Suprapubic skin (tissue), 4 donors: ENCODE measurements around the gene LRMDA. TPM values are rescaled to one million over a fixed set of nuclear protein-coding genes. Genes with fewer than 3 reads are reported as not detected.

Source experiments
- DNase-seq, 2 donors: peaks; one replicate each; pipeline ENCODE4 v3.0.0-alpha.2; 2019; ENCODE audit warnings: low spot score in 2 of 2
- H3K27ac ChIP-seq: fragments of 200-600 bp; sonication (generic); one replicate; pipeline ENCODE4 v1.5.1; 2019
- H3K27me3 ChIP-seq: fragments of 200-600 bp; sonication (generic); one replicate; pipeline ENCODE4 v1.5.1; 2019
- H3K36me3 ChIP-seq: fragments of 200-600 bp; sonication (generic); one replicate; pipeline ENCODE4 v1.5.1; 2019
- H3K4me1 ChIP-seq: fragments of 200-600 bp; sonication (generic); one replicate; pipeline ENCODE4 v1.5.1; 2019
- H3K4me3 ChIP-seq: fragments of 200-600 bp; sonication (generic); one replicate; pipeline ENCODE4 v1.5.1; 2019; ENCODE audit warnings: mild to moderate bottlenecking
- H3K9me3 ChIP-seq: fragments of 200-600 bp; sonication (generic); one replicate; pipeline ENCODE4 v1.5.1; 2019
- EP300 ChIP-seq: sonication (generic); formaldehyde crosslinking; IDR thresholded peaks from one replicate; pipeline ENCODE4 v1.6.1; 2017; ENCODE audit warnings: antibody characterized with exemption
- POLR2A ChIP-seq, 2 donors: fragments of 450-650 bp; IDR thresholded peaks; one replicate each; pipeline ENCODE4 v1.6.1; 2017; ENCODE audit warnings: antibody characterized with exemption in 2 of 2, mild to moderate bottlenecking in 2 of 2, moderate library complexity in 2 of 2
- POLR2AphosphoS5 ChIP-seq, 3 donors: sonication (generic); formaldehyde crosslinking; IDR thresholded peaks; one replicate each; pipeline ENCODE4 v1.6.1; 2017; ENCODE audit warnings: antibody characterized with exemption in 3 of 3
- WGBS: methylation state at CpG from one replicate; pipeline ENCODE4 v1.1.5; 2018; 5-methylcytosine and 5-hydroxymethylcytosine counted together
- total RNA-seq, 4 donors: library from RNA; depleted of rRNA; stranded (reverse); fragments of >200 nt; gene quantifications; one replicate each; pipeline ENCODE4 v1.1.0, GENCODE V29; 2016
- TF ChIP-seq, protein P1 (sequence below), 2 donors: fragments of 200-600 bp in 1 of 2; fragments of 450-650 bp in 1 of 2; sonication (generic) in 1 of 2; IDR thresholded peaks; one replicate each; pipeline ENCODE4 v1.5.1; 2016 to 2019; ENCODE audit warnings: antibody characterized with exemption in 2 of 2, mild to moderate bottlenecking in 1 of 2, moderate library complexity in 1 of 2

The LRMDA gene
- total RNA-seq, 4 donors from 2014 or later: 0.10 to 2.9 (median 1.9) TPM; not detected in 1

DNA sequence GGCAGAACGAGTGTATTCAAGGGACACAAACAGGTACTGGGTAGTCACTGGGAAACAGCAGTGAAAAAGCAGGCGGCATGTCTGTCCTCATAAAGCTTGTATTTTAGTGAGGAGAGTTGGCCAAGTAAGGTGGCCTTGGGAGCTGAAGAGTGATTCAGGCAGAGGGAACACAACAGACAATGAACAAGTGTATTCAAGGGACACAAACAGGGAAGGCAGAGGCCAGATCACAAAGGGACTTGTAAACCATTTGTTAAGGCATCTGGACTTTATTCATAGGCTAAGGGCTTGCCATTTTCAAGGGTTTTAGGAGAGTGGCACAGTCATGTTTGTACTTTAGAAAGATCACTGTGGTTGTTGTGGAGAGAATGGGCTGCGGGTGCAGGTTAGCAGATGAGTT is 49.0 kb downstream of the LRMDA start:
- no peaks in the 10 kb centered on the region for H3K9me3 ChIP-seq
- no peaks in the 10 kb centered on the region for H3K27me3 ChIP-seq
- no peak overlapping the region for H3K27ac ChIP-seq
- 99% methylated on average over 3 of the region's 3 CpGs for WGBS
- no peak for DNase-seq
- H3K36me3 ChIP-seq: no peaks in the 10 kb centered on the region
- H3K4me1 ChIP-seq: no peaks in the 10 kb centered on the region
- TF ChIP-seq EP300: no peak
- TF ChIP-seq POLR2A (IDR thresholded peaks at IDR 0.05): no peak
- TF ChIP-seq, protein P1, sequence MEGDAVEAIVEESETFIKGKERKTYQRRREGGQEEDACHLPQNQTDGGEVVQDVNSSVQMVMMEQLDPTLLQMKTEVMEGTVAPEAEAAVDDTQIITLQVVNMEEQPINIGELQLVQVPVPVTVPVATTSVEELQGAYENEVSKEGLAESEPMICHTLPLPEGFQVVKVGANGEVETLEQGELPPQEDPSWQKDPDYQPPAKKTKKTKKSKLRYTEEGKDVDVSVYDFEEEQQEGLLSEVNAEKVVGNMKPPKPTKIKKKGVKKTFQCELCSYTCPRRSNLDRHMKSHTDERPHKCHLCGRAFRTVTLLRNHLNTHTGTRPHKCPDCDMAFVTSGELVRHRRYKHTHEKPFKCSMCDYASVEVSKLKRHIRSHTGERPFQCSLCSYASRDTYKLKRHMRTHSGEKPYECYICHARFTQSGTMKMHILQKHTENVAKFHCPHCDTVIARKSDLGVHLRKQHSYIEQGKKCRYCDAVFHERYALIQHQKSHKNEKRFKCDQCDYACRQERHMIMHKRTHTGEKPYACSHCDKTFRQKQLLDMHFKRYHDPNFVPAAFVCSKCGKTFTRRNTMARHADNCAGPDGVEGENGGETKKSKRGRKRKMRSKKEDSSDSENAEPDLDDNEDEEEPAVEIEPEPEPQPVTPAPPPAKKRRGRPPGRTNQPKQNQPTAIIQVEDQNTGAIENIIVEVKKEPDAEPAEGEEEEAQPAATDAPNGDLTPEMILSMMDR (IDR thresholded peaks at IDR 0.05): no peak
- no peak for TF ChIP-seq POLR2AphosphoS5 (IDR thresholded peaks at IDR 0.05)
- no peak overlapping the region for H3K4me3 ChIP-seq

DNA sequence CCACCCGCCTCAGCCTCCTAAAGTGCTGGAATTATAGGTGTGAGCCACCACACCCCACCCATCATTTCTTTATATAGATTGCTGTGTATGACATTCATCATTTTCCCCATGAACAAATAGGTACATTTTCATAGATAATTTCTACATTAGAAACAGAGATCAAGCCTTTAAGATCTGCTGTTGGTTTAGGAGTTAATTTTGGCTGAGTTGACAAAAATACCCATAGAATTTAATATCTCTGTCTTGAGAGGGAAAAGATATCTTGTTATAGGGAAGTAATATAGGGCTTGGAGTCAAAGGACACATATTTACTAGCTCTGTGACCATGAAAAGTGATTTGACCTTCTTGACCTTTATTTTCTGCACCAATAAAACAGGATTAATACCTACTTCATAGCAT is 51.8 kb downstream of the LRMDA start:
- 91% methylated on average over 1 of the region's 1 CpG for WGBS
- Histone ChIP-seq H3K4me3 (no peak overlapping the region), H3K27me3 (no peaks in the 10 kb centered on the region)

DNA sequence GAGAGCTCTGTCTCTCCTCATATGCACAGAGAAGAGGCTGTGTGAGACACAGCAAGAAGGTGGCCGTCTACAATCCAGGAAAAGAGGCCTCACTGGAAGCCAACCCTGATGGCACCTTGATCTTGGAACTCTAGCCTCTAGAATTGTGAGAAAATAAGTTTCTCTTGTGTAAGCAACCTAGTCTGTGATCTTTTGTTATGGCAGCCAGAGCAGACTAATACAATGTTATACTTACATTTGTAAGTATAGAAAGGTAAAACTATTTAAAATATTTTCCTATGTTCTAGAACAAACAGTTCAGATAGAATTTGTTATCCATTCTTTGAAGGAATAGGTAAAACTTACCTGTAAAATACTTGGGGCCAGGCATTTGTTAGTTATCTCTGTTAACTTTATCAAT is 53.3 kb downstream of the LRMDA start:
- TF ChIP-seq POLR2A (IDR thresholded peaks at IDR 0.05) (no peak), EP300 (no peak), POLR2AphosphoS5 (IDR thresholded peaks at IDR 0.05) (no peak)
- TF ChIP-seq, protein P1 (IDR thresholded peaks at IDR 0.05): no peak
- no peak for DNase-seq
- 94% methylated on average over 1 of the region's 1 CpG for WGBS
- peaks cover 5% of the 10 kb centered on the region for H3K4me1 ChIP-seq
- H3K4me3 ChIP-seq: no peak overlapping the region
- no peaks in the 10 kb centered on the region for H3K9me3 ChIP-seq
- no peaks in the 10 kb centered on the region for H3K27me3 ChIP-seq
- H3K36me3 ChIP-seq: no peaks in the 10 kb centered on the region
- H3K27ac ChIP-seq: no peak overlapping the region

More for the DNA sequence above, 51.8 kb downstream of the LRMDA start:
- TF ChIP-seq, protein P1 (IDR thresholded peaks at IDR 0.05): no peak
- TF ChIP-seq POLR2A (IDR thresholded peaks at IDR 0.05): no peak
- no peak for TF ChIP-seq EP300
- TF ChIP-seq POLR2AphosphoS5 (IDR thresholded peaks at IDR 0.05): no peak
- Histone ChIP-seq H3K4me1 (peaks cover 5% of the 10 kb centered on the region), H3K9me3 (no peaks in the 10 kb centered on the region), H3K36me3 (no peaks in the 10 kb centered on the region), H3K27ac (no peak overlapping the region)
- no peak for DNase-seq

DNA sequence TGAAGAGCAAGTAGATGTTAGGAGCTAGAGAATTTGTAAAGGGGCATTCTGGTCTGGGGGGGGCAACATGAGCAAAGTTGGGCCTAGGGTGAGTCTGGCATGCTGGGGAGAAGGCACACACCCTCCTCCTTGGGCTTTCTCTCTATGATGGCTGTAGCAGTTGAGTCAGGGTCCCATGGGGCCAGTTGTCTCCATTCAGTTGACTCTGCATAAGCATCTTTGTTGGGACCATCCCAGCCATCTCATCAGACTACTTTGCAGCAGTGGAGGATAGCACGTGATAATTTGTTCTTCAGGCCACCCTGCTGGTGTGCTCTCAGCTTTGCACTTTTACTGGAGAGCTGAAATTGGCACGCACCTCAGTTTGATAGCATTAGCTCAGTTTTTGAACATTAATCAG is 55.2 kb downstream of the LRMDA start:
- H3K27ac ChIP-seq: no peak overlapping the region
- TF ChIP-seq POLR2A (IDR thresholded peaks at IDR 0.05): no peak
- TF ChIP-seq EP300: no peak
- TF ChIP-seq POLR2AphosphoS5 (IDR thresholded peaks at IDR 0.05): no peak
- TF ChIP-seq, protein P1 (IDR thresholded peaks at IDR 0.05): no peak
- DNase-seq: no peak
- H3K4me1 ChIP-seq: peaks cover 5% of the 10 kb centered on the region
- no peaks in the 10 kb centered on the region for H3K9me3 ChIP-seq
- no peaks in the 10 kb centered on the region for H3K27me3 ChIP-seq
- WGBS: 78% methylated on average over 2 of the region's 2 CpGs
- no peak overlapping the region for H3K4me3 ChIP-seq
- H3K36me3 ChIP-seq: no peaks in the 10 kb centered on the region

DNA sequence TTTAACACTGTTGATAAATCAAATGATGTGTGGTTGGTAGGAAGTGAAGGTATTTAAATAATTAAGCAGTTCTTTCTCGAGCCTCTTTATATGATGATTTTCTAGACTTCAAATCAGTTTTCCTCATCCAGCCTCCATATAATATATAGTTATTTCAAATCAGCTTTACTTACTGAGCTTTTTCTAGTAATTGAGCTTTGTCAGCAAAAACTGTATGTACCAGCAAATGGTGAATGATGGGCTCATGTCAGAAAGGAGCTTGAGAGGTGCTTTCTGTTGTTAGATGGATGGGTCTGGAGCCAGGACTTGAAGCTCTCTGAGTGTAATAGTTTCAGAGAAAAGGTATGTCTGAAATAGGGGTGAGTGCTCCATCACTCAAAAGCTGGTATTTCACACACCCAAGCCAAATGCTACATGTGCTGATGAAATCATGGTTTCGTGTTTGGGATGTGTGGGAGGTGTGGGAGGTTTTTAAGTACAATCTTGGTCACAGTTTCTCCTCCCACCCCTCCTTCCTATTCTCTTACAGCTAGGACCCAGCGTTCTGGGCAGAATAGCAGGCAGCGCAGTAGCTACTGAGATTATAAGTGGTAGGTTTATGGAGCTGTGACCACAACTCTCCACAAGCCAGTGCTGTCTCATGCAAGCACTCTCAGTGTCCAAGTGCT is 55.8 kb downstream of the LRMDA start:
- Histone ChIP-seq H3K36me3 (no peaks in the 10 kb centered on the region), H3K4me1 (peaks cover 5% of the 10 kb centered on the region), H3K9me3 (no peaks in the 10 kb centered on the region), H3K27me3 (no peaks in the 10 kb centered on the region), H3K4me3 (no peak overlapping the region), H3K27ac (no peak overlapping the region)
- no peak for DNase-seq
- 78% methylated on average over 4 of the region's 4 CpGs for WGBS
- TF ChIP-seq, protein P1 (IDR thresholded peaks at IDR 0.05): no peak
- TF ChIP-seq EP300: no peak
- no peak for TF ChIP-seq POLR2AphosphoS5 (IDR thresholded peaks at IDR 0.05)
